ENCODE measurements around the gene CXCL14.

DNA sequence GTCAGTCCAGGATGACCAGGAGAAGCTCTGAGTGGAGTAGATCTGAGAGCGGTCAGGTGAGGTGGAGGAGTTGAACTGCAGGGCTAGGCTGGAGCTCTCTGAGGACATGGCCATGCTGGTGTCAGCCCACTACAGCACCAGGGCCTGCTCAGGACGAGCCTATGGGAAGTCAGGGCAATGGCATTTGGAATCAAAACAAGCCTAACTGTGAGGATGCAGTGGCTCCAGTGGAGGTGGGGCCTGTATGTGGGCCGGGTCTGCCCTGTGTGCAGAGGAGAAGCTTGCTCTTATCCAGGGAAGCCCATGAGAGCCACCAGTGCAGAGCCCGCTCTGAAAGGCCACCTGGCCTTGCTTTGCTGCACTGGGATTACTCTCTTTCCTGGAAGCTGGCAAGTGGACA is 11.1 kb downstream of the CXCL14 start:
- TF ChIP-seq POLR2A (IDR thresholded peaks at IDR 0.05) (no peak), POLR2AphosphoS5 (IDR thresholded peaks at IDR 0.05; ENCODE audit: insufficient read depth in 1 of 2, low read depth in 1 of 2) (no peak)
- TF ChIP-seq, protein P1, sequence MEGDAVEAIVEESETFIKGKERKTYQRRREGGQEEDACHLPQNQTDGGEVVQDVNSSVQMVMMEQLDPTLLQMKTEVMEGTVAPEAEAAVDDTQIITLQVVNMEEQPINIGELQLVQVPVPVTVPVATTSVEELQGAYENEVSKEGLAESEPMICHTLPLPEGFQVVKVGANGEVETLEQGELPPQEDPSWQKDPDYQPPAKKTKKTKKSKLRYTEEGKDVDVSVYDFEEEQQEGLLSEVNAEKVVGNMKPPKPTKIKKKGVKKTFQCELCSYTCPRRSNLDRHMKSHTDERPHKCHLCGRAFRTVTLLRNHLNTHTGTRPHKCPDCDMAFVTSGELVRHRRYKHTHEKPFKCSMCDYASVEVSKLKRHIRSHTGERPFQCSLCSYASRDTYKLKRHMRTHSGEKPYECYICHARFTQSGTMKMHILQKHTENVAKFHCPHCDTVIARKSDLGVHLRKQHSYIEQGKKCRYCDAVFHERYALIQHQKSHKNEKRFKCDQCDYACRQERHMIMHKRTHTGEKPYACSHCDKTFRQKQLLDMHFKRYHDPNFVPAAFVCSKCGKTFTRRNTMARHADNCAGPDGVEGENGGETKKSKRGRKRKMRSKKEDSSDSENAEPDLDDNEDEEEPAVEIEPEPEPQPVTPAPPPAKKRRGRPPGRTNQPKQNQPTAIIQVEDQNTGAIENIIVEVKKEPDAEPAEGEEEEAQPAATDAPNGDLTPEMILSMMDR (IDR thresholded peaks at IDR 0.05), result no peak
